GM23338 (cell line): Measurements from ENCODE around the gene XPO6.

Source experiments
- CREB1 ChIP-seq: fragments of 250-450 bp; sonication (Bioruptor Pico); IDR thresholded peaks from 2 replicates; pipeline ENCODE4 v1.5.0; 2020; ENCODE audit warnings: low read depth, mild to moderate bottlenecking, moderate library complexity
- CTCF ChIP-seq, 2 experiments: fragments of 200-600 bp in 1 of 2; sonication (generic) in 1 of 2; conservative IDR thresholded peaks; 2 replicates each; pipeline versions ENCODE4 v1.5.1 to v1.6.1; 2016 to 2017; ENCODE audit warnings: antibody characterized with exemption in 2 of 2, low read depth in 2 of 2, mild to moderate bottlenecking in 2 of 2, moderate library complexity in 1 of 2
- EZH2 ChIP-seq: fragments of 200-600 bp; sonication (generic); IDR thresholded peaks from one replicate; pipeline ENCODE4 v1.8.0; 2017; ENCODE audit warnings: antibody characterized with exemption, mild to moderate bottlenecking, low read depth; ENCODE audit not compliant: unreplicated experiment
- EZH2phosphoT487 ChIP-seq: fragments of 200-600 bp; sonication (generic); IDR thresholded peaks from one replicate; pipeline ENCODE4 v1.8.1; 2018; ENCODE audit warnings: antibody characterized with exemption; ENCODE audit not compliant: unreplicated experiment
- JUNB ChIP-seq: IDR thresholded peaks from one replicate; pipeline ENCODE4 v1.6.1; 2016; ENCODE audit warnings: antibody characterized with exemption; ENCODE audit not compliant: unreplicated experiment
- POLR2AphosphoS5 ChIP-seq: IDR thresholded peaks from 2 replicates; pipeline ENCODE4 v1.6.1; 2016; ENCODE audit warnings: antibody characterized with exemption, low read depth
- REST ChIP-seq: IDR thresholded peaks from one replicate; pipeline ENCODE4 v1.6.1; 2018; ENCODE audit warnings: antibody characterized with exemption; ENCODE audit not compliant: unreplicated experiment
- ZNF331 ChIP-seq: fragments of 250-450 bp; sonication (Bioruptor Pico); IDR thresholded peaks from 2 replicates; pipeline ENCODE4 v1.5.0; 2020; ENCODE audit warnings: low read depth, mild to moderate bottlenecking, moderate library complexity

GRCh38 chr16:28156056-28156680 is 55.6 kb downstream of the XPO6 start:
- TF ChIP-seq CTCF (conservative IDR thresholded peaks at IDR 0.05; ENCODE audit: low read depth in 2 of 2) (no peak), REST (no peak), POLR2AphosphoS5 (no peak), JUNB (no peak), EZH2 (no peak), EZH2phosphoT487 (no peak), ZNF331 (CRISPR knock-in tag) (no peak), CREB1 (no peak)
